Fibroblast of peridontal ligament (primary cell): ENCODE measurements around the gene KCTD10.
A peak's percentile ranks its signal among the peaks of the same experiment; 100 is the strongest.

Experiments used
- DNase-seq: peaks from one replicate; pipeline ENCODE4 v3.0.0-alpha.2; 2010; ENCODE audit errors: extremely low read depth

The KCTD10 gene

GRCh38 chr12:109477185-109477962 lies at the start of gene KCTD10, which contains the start of gene UBE3B:
Gene KCTD10 (minus strand): TSS chr12:109477300. CDS start chr12:109477262, 38 bp downstream.
Gene UBE3B (plus strand): TSS chr12:109477634. CDS start chr12:109483552, 5,918 bp downstream.
- DNase-seq = peak; percentile 91

GRCh38 chr12:109525279-109525585 lies 48.1 kb upstream of the KCTD10 start:
- DNase-seq = no peak

- DNase-seq = no peak
Observed at GRCh38 chr12:109524466-109525278, 47.6 kb upstream of the KCTD10 start.

GRCh38 chr12:109523504-109523903 lies 46.4 kb upstream of the KCTD10 start:
- DNase-seq = no peak

GRCh38 chr12:109523071-109523470 lies 46.0 kb upstream of the KCTD10 start:
- DNase-seq = no peak

- DNase-seq = no peak
Observed at GRCh38 chr12:109521831-109522230, 44.7 kb upstream of the KCTD10 start.

GRCh38 chr12:109519787-109520186 lies 42.7 kb upstream of the KCTD10 start:
- DNase-seq = no peak

GRCh38 chr12:109518820-109519665 lies 41.9 kb upstream of the KCTD10 start:
- DNase-seq = peak; percentile 84

- DNase-seq = no peak
Observed at GRCh38 chr12:109517619-109518018, 40.5 kb upstream of the KCTD10 start.

GRCh38 chr12:109513977-109514376 lies 36.9 kb upstream of the KCTD10 start:
- no peak for DNase-seq

- DNase-seq = no peak
Observed at GRCh38 chr12:109513051-109513450, 36.0 kb upstream of the KCTD10 start.

- no peak for DNase-seq
Observed at GRCh38 chr12:109512608-109513007, 35.5 kb upstream of the KCTD10 start.

- DNase-seq = no peak
Observed at GRCh38 chr12:109510196-109510595, 33.1 kb upstream of the KCTD10 start.

GRCh38 chr12:109504068-109504467 lies 27.0 kb upstream of the KCTD10 start:
- no peak for DNase-seq

GRCh38 chr12:109503611-109504010 lies 26.5 kb upstream of the KCTD10 start:
- no peak for DNase-seq

GRCh38 chr12:109502332-109502731 lies 25.2 kb upstream of the KCTD10 start:
- DNase-seq = no peak

- no peak for DNase-seq
Observed at GRCh38 chr12:109501299-109501698, 24.2 kb upstream of the KCTD10 start.

- DNase-seq = no peak
Observed at GRCh38 chr12:109500406-109501185, 23.5 kb upstream of the KCTD10 start.

GRCh38 chr12:109497675-109498074 lies 20.6 kb upstream of the KCTD10 start:
- no peak for DNase-seq

GRCh38 chr12:109496306-109496705 lies 19.2 kb upstream of the KCTD10 start:
- DNase-seq = no peak

- DNase-seq = no peak
Observed at GRCh38 chr12:109495012-109495411, 17.9 kb upstream of the KCTD10 start.
